HG03439 (cell line): Measurements from ENCODE around the gene ACOXL.
A peak's percentile ranks its signal among the peaks of the same experiment; 100 is the strongest.
"Not testable (repeated sequence)": the region's sequence is repeated elsewhere in the genome, so short reads cannot be mapped to it uniquely, and the experiment has no call there.

Experiments used
- ATAC-seq: cut with Tn5 transposase; IDR thresholded peaks from one replicate; pipeline ENCODE4 v1.9.1; 2021; ENCODE audit warnings: mild to moderate bottlenecking, moderate library complexity; ENCODE audit not compliant: unreplicated experiment

The ACOXL gene

GRCh38 chr2:110852541-110853263 is 120.3 kb downstream of the ACOXL start:
- no peak for ATAC-seq

GRCh38 chr2:110853516-110853915 is 121.1 kb downstream of the ACOXL start:
- ATAC-seq: no peak

- no peak for ATAC-seq
These were observed 121.6 kb downstream of the ACOXL start for GRCh38 chr2:110853948-110854347.

GRCh38 chr2:110854355-110855081 is 122.1 kb downstream of the ACOXL start:
- ATAC-seq: no peak

GRCh38 chr2:110855841-110856240 is 123.5 kb downstream of the ACOXL start:
- ATAC-seq: not testable (repeated sequence)

GRCh38 chr2:110858135-110858725 is 125.9 kb downstream of the ACOXL start:
- ATAC-seq: peak; percentile 92

GRCh38 chr2:110858993-110859701 is 126.8 kb downstream of the ACOXL start:
- ATAC-seq: no peak

- ATAC-seq: no peak
These were observed 128.3 kb downstream of the ACOXL start for GRCh38 chr2:110860630-110861029.

GRCh38 chr2:110861616-110862260 is 129.4 kb downstream of the ACOXL start:
- no peak for ATAC-seq

- ATAC-seq: no peak
These were observed 131.4 kb downstream of the ACOXL start for GRCh38 chr2:110863726-110864125.

GRCh38 chr2:110864176-110864575 is 131.8 kb downstream of the ACOXL start:
- no peak for ATAC-seq

GRCh38 chr2:110864731-110865130 is 132.4 kb downstream of the ACOXL start:
- ATAC-seq: no peak

- peak; percentile 96 for ATAC-seq
These were observed 132.8 kb downstream of the ACOXL start for GRCh38 chr2:110865188-110865587.

- no peak for ATAC-seq
These were observed 133.7 kb downstream of the ACOXL start for GRCh38 chr2:110866045-110866444.

GRCh38 chr2:110866466-110866865 is 134.1 kb downstream of the ACOXL start:
- no peak for ATAC-seq

- ATAC-seq: no peak
These were observed 134.7 kb downstream of the ACOXL start for GRCh38 chr2:110867078-110867477.

- ATAC-seq: no peak
These were observed 136.6 kb downstream of the ACOXL start for GRCh38 chr2:110868971-110869370.

- ATAC-seq: no peak
These were observed 137.4 kb downstream of the ACOXL start for GRCh38 chr2:110869472-110870446.

GRCh38 chr2:110870545-110870944 is 138.2 kb downstream of the ACOXL start:
- ATAC-seq: no peak

- no peak for ATAC-seq
These were observed 139.3 kb downstream of the ACOXL start for GRCh38 chr2:110871637-110872036.
